Measurements from ENCODE around the gene MESP2. TPM values are rescaled to one million over a fixed set of nuclear protein-coding genes. Genes with fewer than 3 reads are reported as not detected.

The MESP2 gene
- total and polyA plus RNA-seq, 2 of the 13 experiments (the other 11 are each of a cell fraction or from before 2014, with no cell fraction given) = not detected

- Histone ChIP-seq H3K27me3 (ENCODE audit: control insufficient read depth in 1 of 2, insufficient read depth in 2 of 2, low read length in 2 of 2) (peaks cover 12 to 51% of the 10 kb centered on the region in 2 experiments; a peak in 4 of 5 replicates), H3K9me3 (ENCODE audit: low read length) (no peaks in the 10 kb centered on the region), H3K4me3 (replicated peaks in 1 of 3; ENCODE audit: insufficient read depth in 1 of 3, low read depth in 2 of 3, low read length in 3 of 3) (no peak overlapping the region), H4K20me1 (ENCODE audit: insufficient read depth, low read length) (no peaks in the 10 kb centered on the region), H2AFZ (ENCODE audit: low read length) (no peak overlapping the region), H3K4me1 (ENCODE audit: insufficient read depth, low read length) (peaks cover 8% of the 10 kb centered on the region), H3K36me3 (replicated peaks in 1 of 2; ENCODE audit: control insufficient read depth in 1 of 2, insufficient read depth in 2 of 2, low read length in 2 of 2) (no peaks in the 10 kb centered on the region), H3K4me2 (ENCODE audit: low read depth, low read length) (no peak overlapping the region), H3K9ac (ENCODE audit: insufficient read depth, low read depth, low read length) (no peak overlapping the region), H3K79me2 (ENCODE audit: insufficient read depth, low read length) (no peaks in the 10 kb centered on the region), H3K27ac (ENCODE audit: extremely low read length, insufficient read depth, low read length) (no peak overlapping the region)
- no TSS peak for BruUV-seq (replicated peaks)
- in situ Hi-C loops (cut with HindIII; ENCODE audit: extremely low pct_ligation_motif_present, low pct_unique_long_range_greater_than_20kb) (loop anchor here (25.0 kb wide), 1 partner anchor 338 kb away; no protein-coding TSS in a partner anchor), intact Hi-C loops (cut with micrococcal nuclease; ENCODE audit: unreplicated experiment) (no loop called here)
- ChIA-PET POLR2A (interaction anchor here (1.6 kb wide), 1 partner anchor 11 kb away, joined by 4 read pairs; no protein-coding TSS in a partner anchor), CTCF (ENCODE audit: low intra/inter-chr PET ratio, low total read pairs) (no interaction called here)
- FAIRE-seq (no peak), DNase-seq (ENCODE audit: low spot score) (no peak), ATAC-seq (no peak)
- WGBS (ENCODE audit: low lambda C conversion rate) = 46% methylated on average over 4 of the region's 4 CpGs
- TF ChIP-seq POLR2A (IDR thresholded peaks at IDR 0.05; ENCODE audit: insufficient read depth in 1 of 2, low read depth in 2 of 2, low read length in 2 of 2) (no peak), TIGD3 (CRISPR knock-in tag; IDR thresholded peaks at IDR 0.05; ENCODE audit: borderline replicate concordance) (no peak), ZNF354B (CRISPR knock-in tag; IDR thresholded peaks at IDR 0.05) (no peak), ZSCAN21 (CRISPR knock-in tag; IDR thresholded peaks at IDR 0.05; ENCODE audit: borderline replicate concordance) (no peak), ZNF710 (CRISPR knock-in tag; IDR thresholded peaks at IDR 0.05; ENCODE audit: borderline replicate concordance) (no peak), TEF (CRISPR knock-in tag; IDR thresholded peaks at IDR 0.05) (no peak), ZBTB43 (CRISPR knock-in tag; conservative IDR thresholded peaks at IDR 0.05) (no peak), GLI4 (CRISPR knock-in tag; IDR thresholded peaks at IDR 0.05; ENCODE audit: borderline replicate concordance) (no peak), THAP11 (CRISPR knock-in tag; IDR thresholded peaks at IDR 0.05) (no peak), MED13 (CRISPR knock-in tag; IDR thresholded peaks at IDR 0.05) (no peak), SAP130 (CRISPR knock-in tag; IDR thresholded peaks at IDR 0.05; ENCODE audit: low read depth) (no peak), MAX (IDR thresholded peaks at IDR 0.05) (no peak)
These were observed 26.6 kb upstream of the MESP2 start for GRCh38 chr15:89749526-89749925.
